GM12873 (cell line): ENCODE data around the gene EPN3.

ENCODE experiments used
- TF ChIP-seq, protein P1 (sequence below): IDR thresholded peaks from 2 replicates; pipeline ENCODE4 v1.5.1; 2012; ENCODE audit warnings: low read depth, mild to moderate bottlenecking, moderate library complexity, low read length, control low read depth; ENCODE audit not compliant: insufficient read depth; ENCODE audit errors: missing control alignments

Gene EPN3

DNA sequence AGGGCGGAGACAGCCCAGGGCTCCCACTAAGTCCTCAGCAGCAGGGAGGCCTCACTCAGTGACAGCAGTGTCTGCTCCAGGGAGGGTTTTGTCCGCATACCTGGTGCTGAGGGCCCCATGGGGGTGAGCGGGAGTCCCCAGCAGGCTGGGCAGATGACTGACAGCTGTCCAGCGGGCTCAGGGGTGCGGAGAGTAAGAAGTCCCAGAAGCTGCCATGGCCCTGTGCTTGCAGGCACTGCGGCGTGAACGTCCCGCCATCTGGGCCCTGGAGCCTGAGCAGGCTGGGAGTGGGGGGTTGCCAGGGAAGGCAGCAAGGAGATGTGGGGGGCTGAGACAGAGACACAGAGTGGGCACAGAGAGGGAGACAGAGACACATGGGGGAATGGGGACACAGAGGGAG, 48.1 kb downstream of the EPN3 start:
- TF ChIP-seq, protein P1, sequence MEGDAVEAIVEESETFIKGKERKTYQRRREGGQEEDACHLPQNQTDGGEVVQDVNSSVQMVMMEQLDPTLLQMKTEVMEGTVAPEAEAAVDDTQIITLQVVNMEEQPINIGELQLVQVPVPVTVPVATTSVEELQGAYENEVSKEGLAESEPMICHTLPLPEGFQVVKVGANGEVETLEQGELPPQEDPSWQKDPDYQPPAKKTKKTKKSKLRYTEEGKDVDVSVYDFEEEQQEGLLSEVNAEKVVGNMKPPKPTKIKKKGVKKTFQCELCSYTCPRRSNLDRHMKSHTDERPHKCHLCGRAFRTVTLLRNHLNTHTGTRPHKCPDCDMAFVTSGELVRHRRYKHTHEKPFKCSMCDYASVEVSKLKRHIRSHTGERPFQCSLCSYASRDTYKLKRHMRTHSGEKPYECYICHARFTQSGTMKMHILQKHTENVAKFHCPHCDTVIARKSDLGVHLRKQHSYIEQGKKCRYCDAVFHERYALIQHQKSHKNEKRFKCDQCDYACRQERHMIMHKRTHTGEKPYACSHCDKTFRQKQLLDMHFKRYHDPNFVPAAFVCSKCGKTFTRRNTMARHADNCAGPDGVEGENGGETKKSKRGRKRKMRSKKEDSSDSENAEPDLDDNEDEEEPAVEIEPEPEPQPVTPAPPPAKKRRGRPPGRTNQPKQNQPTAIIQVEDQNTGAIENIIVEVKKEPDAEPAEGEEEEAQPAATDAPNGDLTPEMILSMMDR, result no peak

DNA sequence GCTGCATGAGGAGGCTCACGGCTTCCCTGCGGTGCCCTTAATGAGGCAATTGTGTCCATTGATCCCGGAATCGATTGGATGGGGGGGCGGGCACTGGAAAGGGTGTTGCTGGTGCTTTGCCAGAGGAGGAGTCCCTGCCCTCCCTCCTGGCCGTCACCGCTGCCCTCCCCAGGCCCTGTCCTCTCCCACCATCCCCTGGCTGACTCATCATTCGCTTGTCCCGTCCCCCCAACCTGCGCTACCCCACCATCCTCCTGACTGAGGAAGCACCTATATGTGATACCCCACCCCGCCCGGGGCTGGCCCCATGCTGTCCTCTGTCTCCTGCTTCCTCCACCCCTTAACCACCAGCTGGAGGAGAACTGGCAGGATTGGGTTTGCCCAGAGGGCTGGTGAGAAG, 48.8 kb downstream of the EPN3 start:
- TF ChIP-seq, protein P1, result no peak

DNA sequence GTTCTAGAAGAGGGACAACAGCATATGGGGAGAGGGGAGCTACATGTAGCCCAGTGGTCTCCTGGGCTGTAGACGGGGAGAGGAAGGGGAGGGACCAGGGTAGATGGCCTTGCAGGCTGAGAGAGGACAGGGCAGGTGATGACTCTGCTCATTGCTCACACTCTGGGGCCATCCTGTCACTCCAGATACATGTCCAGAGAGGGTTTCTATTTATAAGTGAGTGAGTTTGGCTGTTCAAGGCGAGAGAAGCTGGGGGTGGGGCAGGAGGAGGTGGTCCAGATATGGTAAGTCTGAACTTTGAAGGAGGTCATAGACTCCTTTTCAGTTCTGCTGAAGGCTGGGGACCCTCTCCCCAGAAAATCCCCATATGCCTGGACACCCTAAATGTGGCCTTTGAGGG, 50.2 kb downstream of the EPN3 start:
- TF ChIP-seq, protein P1, result no peak

DNA sequence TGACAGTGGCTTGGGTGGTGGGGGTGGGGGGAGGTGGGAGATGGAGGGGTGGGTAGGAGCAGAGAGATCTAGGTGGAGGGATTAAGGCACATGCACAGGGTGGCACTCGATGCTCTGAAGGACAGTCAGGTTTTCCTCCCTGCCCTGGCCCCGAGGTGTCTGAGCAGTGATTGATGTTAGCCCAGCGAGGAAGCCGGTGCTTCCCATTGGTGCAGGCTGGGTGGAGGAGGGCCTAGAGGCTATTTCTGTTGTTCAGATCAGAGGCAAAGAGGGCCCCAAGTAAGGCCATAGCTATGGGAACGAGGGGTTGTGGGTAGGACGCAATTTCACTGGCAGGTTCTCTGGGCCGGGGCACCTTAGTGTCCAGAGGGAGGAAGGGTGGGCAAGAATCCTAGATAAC, 51.1 kb downstream of the EPN3 start:
- TF ChIP-seq, protein P1, result no peak

DNA sequence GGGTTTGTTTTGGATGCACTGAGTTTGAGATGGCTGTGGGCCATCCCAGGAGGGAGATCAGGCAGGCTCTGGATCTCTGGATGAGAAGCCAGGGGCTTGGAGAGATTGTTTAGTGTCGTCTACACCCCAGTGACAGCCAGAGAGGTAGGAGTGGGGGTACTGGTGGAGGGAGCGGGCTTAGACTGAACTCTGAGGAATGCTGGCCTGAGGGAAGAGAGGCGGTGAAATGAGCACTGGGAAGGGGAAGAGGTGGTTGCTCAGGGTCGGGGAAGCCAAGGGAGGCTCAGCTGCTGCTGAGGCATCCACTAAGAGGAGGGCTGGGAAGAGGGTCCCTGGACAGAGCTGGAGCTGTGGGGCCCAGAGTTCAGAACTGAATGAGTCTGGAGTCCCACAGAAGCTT, 51.6 kb downstream of the EPN3 start:
- TF ChIP-seq, protein P1, result no peak

DNA sequence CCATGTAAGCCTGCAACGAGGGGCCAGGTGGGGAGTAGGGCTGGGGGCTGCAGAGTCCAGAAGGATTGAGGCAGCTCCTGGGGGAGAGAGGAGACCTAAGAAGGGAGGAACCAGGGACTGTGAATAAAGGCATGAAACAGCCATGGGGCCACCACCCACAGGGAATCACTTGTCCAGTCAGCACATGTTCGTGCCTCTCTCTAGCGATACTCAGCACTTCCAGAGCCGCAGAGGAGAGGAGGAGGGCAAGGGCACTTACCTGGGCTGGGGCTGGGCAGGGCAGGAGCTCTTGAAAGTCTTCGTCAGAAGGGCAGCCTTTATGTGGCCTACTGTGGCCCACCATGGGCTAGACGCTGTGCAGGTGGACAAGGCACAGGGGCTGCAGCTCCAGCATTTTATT, 52.2 kb downstream of the EPN3 start:
- TF ChIP-seq, protein P1, result no peak

DNA sequence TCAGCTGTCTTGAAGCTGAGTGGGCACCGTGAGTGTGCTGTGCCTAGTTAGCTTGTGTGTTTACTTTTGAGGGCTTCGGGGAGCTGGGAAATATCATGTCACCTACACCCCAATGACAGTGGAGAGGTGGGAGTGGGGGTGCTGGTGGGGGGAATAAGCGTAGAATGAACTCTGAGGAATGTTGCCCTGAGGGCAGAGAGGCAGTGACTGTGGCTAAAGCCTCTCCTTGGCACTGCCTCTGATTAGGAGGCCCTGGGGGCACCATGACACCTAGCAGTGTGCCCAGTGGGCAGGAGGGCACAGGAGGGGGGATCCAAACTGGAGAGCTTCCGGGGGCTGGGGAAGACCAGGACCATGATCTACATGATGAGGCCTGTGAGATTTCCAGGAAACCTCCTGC, 52.8 kb downstream of the EPN3 start:
- TF ChIP-seq, protein P1, result no peak
